IMR-90 (cell line): Measurements from ENCODE around the gene FUS. TPM values are rescaled to one million over a fixed set of nuclear protein-coding genes. Genes with fewer than 3 reads are reported as not detected.

Source experiments
- ATAC-seq: fragments of 200-7000 bp; cut with Tn5 transposase; 2 replicates; pipeline ENCODE4 v1.9.1; 2020; ENCODE audit warnings: low read depth, mild to moderate bottlenecking, moderate library complexity
- BruUV-seq: library from RNA; stranded (reverse); fragments of 400-500 nt; replicated peaks from 2 replicates; lab custom pipeline; 2021; lab: Mats Ljungman, UMichigan
- CTCF ChIA-PET: fragments of 300-600 bp; formaldehyde crosslinking; extraction: SDS; loops from one replicate; lab custom pipeline; 2021; ENCODE audit warnings: antibody characterized with exemption; lab: Yijun Ruan, JAX
- POLR2A ChIA-PET: fragments of 300-600 bp; sonication (Branson Sonifier 250); formaldehyde crosslinking; loops from one replicate; lab custom pipeline; 2022; ENCODE audit warnings: antibody characterized with exemption; ENCODE audit not compliant: unreplicated experiment; lab: Charles Lee
- DNase-seq: peaks from one replicate; pipeline ENCODE4 v3.0.0; 2013
- H2AFZ ChIP-seq: replicated peaks from 2 replicates; pipeline ENCODE3; 2013; ENCODE audit warnings: low read length, mild to moderate bottlenecking; ENCODE audit not compliant: poor library complexity
- H2AK5ac ChIP-seq: 2 replicates; pipeline ENCODE4 v1.6.1; 2013; ENCODE audit warnings: low read depth, low read length, inconsistent platforms
- H2AK9ac ChIP-seq: replicated peaks from 2 replicates; pipeline ENCODE3; 2013; ENCODE audit warnings: mild to moderate bottlenecking, low read depth, low read length, moderate library complexity; ENCODE audit not compliant: poor library complexity
- H2BK120ac ChIP-seq: 2 replicates; pipeline ENCODE4 v1.6.1; 2013; ENCODE audit warnings: low read depth, low read length, inconsistent platforms
- H2BK15ac ChIP-seq: 3 replicates; pipeline ENCODE4 v1.6.1; 2013; ENCODE audit warnings: low read depth, low read length, inconsistent platforms
- H2BK20ac ChIP-seq: 2 replicates; pipeline ENCODE4 v1.6.1; 2013; ENCODE audit warnings: low read depth, mild to moderate bottlenecking, inconsistent platforms, low read length, moderate library complexity
- H2BK5ac ChIP-seq: 2 replicates; pipeline ENCODE4 v1.6.1; 2013; ENCODE audit warnings: mild to moderate bottlenecking, low read depth, low read length, inconsistent platforms; ENCODE audit not compliant: poor library complexity, severe bottlenecking
- H3K14ac ChIP-seq: replicated peaks from 2 replicates; pipeline ENCODE4 v1.6.1; 2013; ENCODE audit warnings: low read depth, low read length, inconsistent platforms
- H3K18ac ChIP-seq: 2 replicates; pipeline ENCODE4 v1.6.1; 2013; ENCODE audit warnings: low read depth, low read length, control low read depth
- H3K23ac ChIP-seq: 2 replicates; pipeline ENCODE4 v1.6.1; 2013; ENCODE audit warnings: low read depth, low read length, inconsistent platforms
- H3K27ac ChIP-seq: 2 replicates; pipeline ENCODE4 v1.5.1; 2013; ENCODE audit warnings: mild to moderate bottlenecking, control low read depth, low read length; ENCODE audit not compliant: insufficient read depth
- H3K27me3 ChIP-seq: 2 replicates; pipeline ENCODE4 v1.6.1; 2013; ENCODE audit warnings: low read length; ENCODE audit not compliant: control insufficient read depth, insufficient read depth
- H3K36me3 ChIP-seq: 2 replicates; pipeline ENCODE4 v1.6.1; 2013; ENCODE audit warnings: low read length, mixed read lengths; ENCODE audit not compliant: control insufficient read depth, insufficient read depth
- H3K4ac ChIP-seq: 2 replicates; pipeline ENCODE4 v1.6.1; 2013; ENCODE audit warnings: low read depth, low read length, inconsistent platforms
- H3K4me1 ChIP-seq: 2 replicates; pipeline ENCODE4 v1.6.1; 2013; ENCODE audit warnings: low read length, mixed read lengths; ENCODE audit not compliant: control insufficient read depth, insufficient read depth
- H3K4me2 ChIP-seq: 2 replicates; pipeline ENCODE4 v1.6.1; 2013; ENCODE audit warnings: low read depth, mild to moderate bottlenecking, control low read depth, low read length, moderate library complexity
- H3K4me3 ChIP-seq: 2 replicates; pipeline ENCODE4 v1.5.1; 2013; ENCODE audit warnings: low read depth, mild to moderate bottlenecking, control low read depth, low read length, moderate library complexity; ENCODE audit not compliant: insufficient read depth
- H3K56ac ChIP-seq: 2 replicates; pipeline ENCODE4 v1.6.1; 2013; ENCODE audit warnings: low read length, inconsistent platforms; ENCODE audit not compliant: insufficient read depth; ENCODE audit errors: extremely low read depth
- H3K79me1 ChIP-seq, 2 experiments: 2 replicates each; pipeline ENCODE4 v1.6.1; 2013; ENCODE audit warnings: low read length in 2 of 2, inconsistent platforms in 1 of 2, low read depth in 1 of 2
- H3K9ac ChIP-seq: 2 replicates; pipeline ENCODE4 v1.6.1; 2013; ENCODE audit warnings: low read depth, low read length, control low read depth
- H3K9me1 ChIP-seq: 2 replicates; pipeline ENCODE4 v1.6.1; 2013; ENCODE audit warnings: low read length, inconsistent platforms; ENCODE audit not compliant: insufficient read depth
- H3K9me3 ChIP-seq: 2 replicates; pipeline ENCODE4 v1.6.1; 2013; ENCODE audit warnings: low read length; ENCODE audit not compliant: control insufficient read depth, insufficient read depth
- H4K20me1 ChIP-seq: 2 replicates; pipeline ENCODE4 v1.6.1; 2013; ENCODE audit warnings: low read length, inconsistent platforms; ENCODE audit not compliant: insufficient read depth
- H4K5ac ChIP-seq: 2 replicates; pipeline ENCODE4 v1.6.1; 2013; ENCODE audit warnings: mild to moderate bottlenecking, low read depth, low read length, control low read depth
- H4K8ac ChIP-seq, 2 experiments: 2 replicates each; pipeline ENCODE4 v1.6.1; 2013; ENCODE audit warnings: low read depth in 2 of 2, low read length in 2 of 2, control low read depth in 1 of 2, inconsistent platforms in 1 of 2
- H4K91ac ChIP-seq: 2 replicates; pipeline ENCODE4 v1.6.1; 2013; ENCODE audit warnings: low read depth, low read length, inconsistent platforms; ENCODE audit not compliant: insufficient read depth
- USF2 ChIP-seq: fragments of 150-350 bp; IDR thresholded peaks from 2 replicates; pipeline ENCODE4 v1.6.1; 2017; ENCODE audit warnings: mild to moderate bottlenecking, antibody characterized with exemption, low read length, low read depth
- WGBS, 2 experiments: methylation state at CpG; one replicate each; pipeline versions ENCODE4 v1.1.5 to v1.1.7; 2013; ENCODE audit warnings: missing lambda C conversion rate in 2 of 2; ENCODE audit not compliant: insufficient read length in 1 of 2; ENCODE audit errors: extremely low coverage in 2 of 2; 5-methylcytosine and 5-hydroxymethylcytosine counted together
- dilution Hi-C: fragments of 300-500 bp; cut with HindIII; formaldehyde crosslinking; loops from one replicate; pipeline ENCODE4 v1.14.3; 2018; ENCODE audit warnings: low sequenced_read_pairs; ENCODE audit not compliant: unreplicated experiment
- in situ Hi-C: fragments of 300-500 bp; cut with MboI; formaldehyde crosslinking; loops from 3 replicates; pipeline ENCODE4 v1.14.3; 2019; ENCODE audit warnings: low sequenced_read_pairs, inconsistent platforms, mixed read lengths
- intact Hi-C: fragments of 100-400 bp; cut with micrococcal nuclease; formaldehyde crosslinking; loops from 2 replicates; pipeline ENCODE4 v1.10.0; 2022
- polyA plus RNA-seq, 3 experiments: library from polyadenylated mRNA; depleted of rRNA; stranded (reverse); fragments of >200 nt; gene quantifications; 2 replicates each; pipeline ENCODE4 v1.2.3, GENCODE V29; 2012; ENCODE audit warnings: low replicate concordance in 1 of 3
- total RNA-seq: library from RNA; depleted of rRNA; stranded (reverse); fragments of >200 nt; gene quantifications from 2 replicates; pipeline ENCODE4 v1.2.3, GENCODE V29; 2012

The FUS gene
- total and polyA plus RNA-seq, 2 of the 4 experiments (the other 2 are of a cell fraction), result 42.8 to 340 TPM

GRCh38 chr16:31191697-31192428, 11.9 kb downstream of the FUS start:
- H4K91ac ChIP-seq, result no peak overlapping the region
- ChIA-PET POLR2A (no interaction called here), CTCF (no interaction called here)
- H3K18ac ChIP-seq, result no peak overlapping the region
- H3K4ac ChIP-seq, result no peak overlapping the region
- ATAC-seq (no peak), DNase-seq (no peak)
- H3K56ac ChIP-seq, result no peak overlapping the region
- peaks cover 64 to 86% of the 10 kb centered on the region in 2 experiments for H3K79me1 ChIP-seq
- H3K14ac ChIP-seq, result no peak overlapping the region
- H2BK20ac ChIP-seq, result no peak overlapping the region
- H3K9me1 ChIP-seq, result peaks cover 7% of the 10 kb centered on the region; the same call in 1 of the 2 replicates
- H2BK5ac ChIP-seq, result no peak overlapping the region
- H2AK9ac ChIP-seq, result no peak overlapping the region
- no peak overlapping the region for H2AK5ac ChIP-seq
- H3K27me3 ChIP-seq, result no peaks in the 10 kb centered on the region
- H3K23ac ChIP-seq, result no peak overlapping the region
- H4K20me1 ChIP-seq, result peaks cover 90% of the 10 kb centered on the region
- no TSS peak for BruUV-seq
- no peak overlapping the region for H3K4me2 ChIP-seq
- H2AFZ ChIP-seq, result no peak overlapping the region
- dilution Hi-C loops (no loop called here), intact Hi-C loops (no loop called here), in situ Hi-C loops (loop anchor here (10.0 kb wide), 1 partner anchor 683 kb away; the partner anchor contains the start of gene ZNF267)
- H3K4me1 ChIP-seq, result no peaks in the 10 kb centered on the region
- H3K36me3 ChIP-seq, result peaks cover 90% of the 10 kb centered on the region
- TF ChIP-seq USF2, result no peak
- H3K4me3 ChIP-seq, result no peak overlapping the region
- no peak overlapping the region for H2BK120ac ChIP-seq
- H4K8ac ChIP-seq, result no peak overlapping the region
- no peak overlapping the region for H3K27ac ChIP-seq
- H4K5ac ChIP-seq, result no peak overlapping the region
- no peak overlapping the region for H2BK15ac ChIP-seq
- H3K9me3 ChIP-seq, result no peaks in the 10 kb centered on the region
- WGBS, 2 experiments, result no CpG with 5 or more reads among the region's 5 CpGs
- H3K9ac ChIP-seq, result no peak overlapping the region
